Middle frontal gyrus (tissue), 1 donor: ENCODE measurements around the gene COL6A5.

Experiments used
- DNase-seq: peaks from one replicate; pipeline ENCODE4 v3.0.0-alpha.2; 2015; ENCODE audit warnings: low spot score; ENCODE audit errors: extremely low spot score

The COL6A5 gene

DNA sequence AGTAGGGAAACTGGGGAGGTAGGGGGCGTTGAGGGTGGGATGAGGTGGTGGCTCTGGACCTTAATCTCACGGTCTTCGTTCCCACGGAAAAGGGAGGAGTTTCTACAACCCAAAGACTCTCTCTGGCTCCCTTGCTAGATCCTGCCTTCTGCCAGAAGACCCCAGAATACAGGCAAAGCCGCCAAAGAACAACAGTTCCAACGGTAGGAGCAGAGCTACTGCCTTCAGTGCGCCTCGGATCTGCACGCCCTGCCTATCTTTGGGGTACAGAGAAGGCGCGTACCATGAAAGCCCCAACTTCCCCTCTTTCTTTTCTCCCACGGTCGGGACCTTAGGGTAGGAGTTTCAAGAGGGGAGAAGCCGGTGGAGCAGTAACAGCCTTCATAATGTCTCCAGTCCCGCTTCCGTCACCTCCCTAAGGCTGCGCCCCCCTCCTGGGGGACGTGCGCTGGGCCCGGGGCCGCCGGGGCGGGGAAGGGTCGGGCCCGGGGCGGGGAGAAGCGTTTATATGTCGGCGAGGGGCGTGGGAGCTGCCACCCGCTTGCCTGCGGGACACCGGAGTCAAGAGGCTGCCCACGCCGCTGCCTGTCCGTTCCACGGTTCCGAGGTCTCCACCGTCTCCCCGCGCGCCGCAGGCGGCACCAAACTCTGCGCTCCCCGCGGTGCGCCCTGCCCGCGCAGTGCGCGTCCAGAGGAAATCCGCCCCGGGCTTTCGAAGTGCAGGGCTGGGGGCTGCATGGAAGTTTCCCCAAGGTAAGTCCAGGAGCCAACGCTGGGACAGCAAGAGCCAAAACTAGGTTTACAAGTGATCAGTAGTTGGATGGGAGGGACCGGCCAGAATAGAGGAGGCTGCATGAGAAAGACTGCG lies 171.4 kb downstream of the COL6A5 start, which contains the start of gene COL6A6:
Gene COL6A6 (plus strand): TSS at position 533 of the 868 bp plus-strand sequence. CDS start 43,188 bp downstream, outside the sequence.
- no peak for DNase-seq

DNA sequence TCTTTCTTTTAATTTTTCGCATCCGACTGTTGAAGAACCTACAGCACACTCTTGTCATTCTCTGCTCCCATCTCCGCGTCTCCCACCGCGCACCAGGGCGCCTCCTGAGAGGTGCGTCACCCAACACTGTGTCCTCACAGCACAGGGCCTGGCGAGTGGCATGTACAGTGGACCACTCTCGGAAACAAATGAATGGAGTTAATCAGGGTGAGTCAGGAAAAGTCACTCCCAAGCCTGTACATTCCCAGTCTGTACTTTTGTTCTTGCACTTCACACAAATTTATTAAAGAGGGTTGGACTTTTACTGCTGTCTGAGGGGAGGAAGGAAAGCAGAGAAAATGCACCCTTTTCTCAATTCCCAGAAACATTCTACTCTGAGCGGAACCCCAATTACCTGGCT lies 172.1 kb downstream of the COL6A5 start:
- no peak for DNase-seq

DNA sequence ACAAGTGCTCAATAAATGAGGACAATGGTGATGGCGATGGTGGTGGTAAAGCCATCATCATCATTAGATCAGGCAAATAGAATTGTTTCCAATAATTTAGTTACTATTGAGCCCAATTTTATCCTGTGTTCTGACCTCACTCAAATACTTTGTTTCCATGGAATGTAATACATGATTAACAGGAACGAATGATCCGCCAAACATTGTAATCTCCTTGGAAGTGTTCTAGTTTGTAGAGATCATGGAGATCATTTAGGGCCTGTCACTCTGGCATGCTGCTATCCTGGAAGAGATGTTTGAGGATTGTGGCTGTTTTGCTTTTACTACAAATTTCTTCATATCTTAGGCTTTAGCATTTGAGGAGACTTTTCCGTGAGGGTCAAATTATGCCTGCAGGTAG lies 174.3 kb downstream of the COL6A5 start:
- no peak for DNase-seq

DNA sequence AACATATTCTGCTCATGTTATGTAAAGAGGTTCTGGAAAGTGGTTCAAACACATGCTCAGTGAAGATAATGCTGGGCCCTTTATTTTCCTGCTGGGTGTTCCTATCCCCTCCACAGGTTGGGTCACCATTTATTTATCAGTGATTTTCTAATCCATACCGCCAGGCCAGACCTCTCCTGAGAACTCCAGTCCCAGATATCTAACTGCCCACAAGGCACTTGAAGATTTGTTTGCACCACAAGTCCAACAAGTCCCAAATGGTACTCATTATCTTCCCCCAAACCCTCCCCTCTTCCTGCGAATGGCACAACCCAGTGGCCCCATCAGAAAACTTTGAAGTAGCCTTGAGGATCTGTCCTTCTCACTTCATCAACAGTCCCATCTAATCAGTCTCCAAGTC lies 176.9 kb downstream of the COL6A5 start:
- DNase-seq: no peak

DNA sequence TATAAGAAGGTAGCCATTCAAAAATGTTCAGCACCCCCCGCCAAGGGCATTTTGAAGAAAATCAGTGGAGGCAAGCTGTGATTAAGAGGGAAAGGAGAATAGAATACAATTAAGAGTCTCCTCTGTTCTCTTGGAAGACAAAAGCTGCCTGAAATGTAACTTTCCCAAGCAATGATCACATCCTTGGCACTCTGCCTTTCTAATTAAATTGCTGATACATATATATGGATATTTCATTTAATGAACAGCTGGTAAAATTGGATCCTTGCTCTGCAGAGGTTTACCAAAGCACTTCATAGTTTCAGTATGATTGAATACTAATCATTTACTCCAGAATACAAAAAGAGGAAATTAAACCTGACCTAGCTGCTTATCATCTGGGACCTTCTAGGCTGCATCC lies 182.0 kb downstream of the COL6A5 start:
- DNase-seq: no peak

DNA sequence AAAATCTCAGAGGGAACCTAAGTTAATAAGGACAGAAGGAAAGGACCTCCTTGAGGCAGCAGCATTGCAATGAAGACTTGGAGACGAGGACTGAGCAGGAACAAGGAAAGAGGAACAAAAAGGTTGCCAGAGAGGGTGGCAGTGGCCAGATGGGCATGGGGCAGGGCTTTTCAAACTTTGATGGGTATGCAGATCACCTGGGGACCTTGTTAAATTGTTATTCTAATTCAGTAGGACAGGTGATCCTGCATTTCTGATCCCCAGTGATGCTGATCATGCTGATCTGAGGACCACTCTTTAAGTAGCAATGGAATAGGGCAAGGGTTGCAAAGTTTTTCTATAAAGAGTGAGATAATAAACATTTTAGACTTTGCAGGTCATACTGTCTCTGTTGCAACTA lies 182.6 kb downstream of the COL6A5 start:
- DNase-seq: no peak

DNA sequence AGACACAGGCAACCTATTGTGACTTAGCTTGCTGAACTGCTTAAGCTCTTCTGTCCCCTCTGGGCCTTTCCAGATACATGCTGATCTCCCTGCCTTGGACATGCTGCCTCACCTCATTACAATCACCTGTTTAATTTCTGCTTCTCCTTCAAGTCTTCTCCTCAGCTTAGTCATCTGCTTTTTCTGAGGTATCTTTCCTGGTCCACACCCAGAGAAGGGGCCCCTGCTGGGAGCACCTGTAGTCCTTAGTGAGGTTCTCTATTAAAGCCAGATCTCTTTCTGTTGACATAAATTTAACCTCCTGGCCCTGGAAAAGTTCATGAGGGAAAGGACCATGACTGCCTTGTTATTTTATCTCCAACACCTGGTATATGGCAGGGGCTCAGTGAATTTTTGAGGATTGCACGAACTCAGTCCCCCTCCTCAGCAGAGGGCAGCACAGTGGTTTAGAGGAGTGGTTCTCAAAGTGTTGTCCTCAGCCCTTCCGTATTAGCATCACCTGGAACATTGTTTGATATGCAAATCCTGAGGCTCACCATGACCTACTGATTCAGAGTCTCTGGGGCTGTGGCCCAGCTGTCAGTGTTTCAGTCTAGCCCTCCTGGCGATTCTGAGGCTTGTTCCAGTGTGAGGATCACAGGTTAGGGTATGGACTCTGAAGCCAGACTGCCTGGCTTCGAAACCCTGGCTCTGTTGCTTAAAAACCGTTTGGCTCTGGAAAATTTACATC lies 184.2 kb downstream of the COL6A5 start:
- no peak for DNase-seq

DNA sequence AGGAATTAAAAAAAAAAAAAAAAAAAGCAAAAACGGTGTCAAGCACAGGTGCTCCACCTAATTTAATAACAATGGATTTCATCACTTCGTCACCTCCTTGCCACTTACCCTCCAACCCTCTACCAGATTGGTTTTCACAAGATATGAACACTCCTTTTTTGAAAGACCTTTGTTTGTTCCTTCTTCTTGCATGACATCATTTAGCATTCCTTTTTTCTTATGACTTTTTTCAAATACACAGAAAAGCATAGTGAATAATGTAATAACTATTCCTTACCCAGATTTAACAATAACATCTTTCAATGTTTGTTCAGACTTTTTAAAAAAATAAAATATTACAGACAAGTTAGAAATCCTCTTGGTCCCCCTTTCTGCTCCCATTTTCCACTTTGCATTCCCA lies 187.8 kb downstream of the COL6A5 start:
- DNase-seq: no peak
